Measurements from ENCODE around the gene IP6K3.

GRCh38 chr6:33757113-33757512 is 10.4 kb upstream of the IP6K3 start:
- TF ChIP-seq, protein P1, sequence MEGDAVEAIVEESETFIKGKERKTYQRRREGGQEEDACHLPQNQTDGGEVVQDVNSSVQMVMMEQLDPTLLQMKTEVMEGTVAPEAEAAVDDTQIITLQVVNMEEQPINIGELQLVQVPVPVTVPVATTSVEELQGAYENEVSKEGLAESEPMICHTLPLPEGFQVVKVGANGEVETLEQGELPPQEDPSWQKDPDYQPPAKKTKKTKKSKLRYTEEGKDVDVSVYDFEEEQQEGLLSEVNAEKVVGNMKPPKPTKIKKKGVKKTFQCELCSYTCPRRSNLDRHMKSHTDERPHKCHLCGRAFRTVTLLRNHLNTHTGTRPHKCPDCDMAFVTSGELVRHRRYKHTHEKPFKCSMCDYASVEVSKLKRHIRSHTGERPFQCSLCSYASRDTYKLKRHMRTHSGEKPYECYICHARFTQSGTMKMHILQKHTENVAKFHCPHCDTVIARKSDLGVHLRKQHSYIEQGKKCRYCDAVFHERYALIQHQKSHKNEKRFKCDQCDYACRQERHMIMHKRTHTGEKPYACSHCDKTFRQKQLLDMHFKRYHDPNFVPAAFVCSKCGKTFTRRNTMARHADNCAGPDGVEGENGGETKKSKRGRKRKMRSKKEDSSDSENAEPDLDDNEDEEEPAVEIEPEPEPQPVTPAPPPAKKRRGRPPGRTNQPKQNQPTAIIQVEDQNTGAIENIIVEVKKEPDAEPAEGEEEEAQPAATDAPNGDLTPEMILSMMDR (conservative IDR thresholded peaks at IDR 0.05) = no peak
- no peak for TF ChIP-seq ZFX (IDR thresholded peaks at IDR 0.05)

All from C4-2B (cell line).